ENCODE results near the gene LCE3B. TPM values are rescaled to one million over a fixed set of nuclear protein-coding genes. Genes with fewer than 3 reads are reported as not detected.
"Not testable (repeated sequence)": the region's sequence is repeated elsewhere in the genome, so short reads cannot be mapped to it uniquely, and the experiment has no call there.

LCE3B gene, protein sequence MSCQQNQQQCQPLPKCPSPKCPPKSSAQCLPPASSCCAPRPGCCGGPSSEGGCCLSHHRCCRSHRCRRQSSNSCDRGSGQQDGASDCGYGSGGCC
- not detected for total RNA-seq

DNA sequence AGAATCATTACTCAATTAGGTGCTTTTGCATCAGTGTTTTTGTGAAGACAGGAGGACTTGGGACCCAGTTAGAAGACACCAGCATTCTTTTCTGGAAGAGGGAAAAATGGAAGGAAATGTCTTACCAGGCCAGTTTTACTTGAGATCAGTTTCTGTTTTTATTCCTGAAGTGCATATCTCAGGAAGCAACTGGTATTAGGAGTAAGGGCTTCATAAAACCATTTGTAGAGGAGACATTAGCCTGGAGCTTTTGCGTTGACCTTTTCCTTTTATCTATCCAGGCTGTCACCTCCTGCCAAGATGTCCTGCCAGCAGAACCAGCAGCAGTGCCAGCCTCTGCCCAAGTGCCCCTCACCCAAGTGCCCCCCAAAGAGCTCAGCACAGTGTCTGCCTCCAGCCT lies at the start of gene LCE3B:
LCE3B (plus strand) TSS at position 301 of the 400 bp plus-strand sequence; CDS start at position 301, 0 bp downstream.
- no peak for DNase-seq (ENCODE audit: low spot score in 2 of 2)
- Histone ChIP-seq H3K27me3 (no peaks in the 10 kb centered on the region), H3K27ac (no peak within 1 kb of the TSS), H3K36me3 (no peaks in the 10 kb centered on the region), H3K9me3 (peaks cover 2 to 10% of the 10 kb centered on the region in 2 donors), H3K4me1 (no peaks in the 10 kb centered on the region), H3K4me3 (no peak within 1 kb of the TSS)
- intact Hi-C loops (cut with DNase I; ENCODE audit: low total_unique reads): no loop called here
- TF ChIP-seq, protein P1, sequence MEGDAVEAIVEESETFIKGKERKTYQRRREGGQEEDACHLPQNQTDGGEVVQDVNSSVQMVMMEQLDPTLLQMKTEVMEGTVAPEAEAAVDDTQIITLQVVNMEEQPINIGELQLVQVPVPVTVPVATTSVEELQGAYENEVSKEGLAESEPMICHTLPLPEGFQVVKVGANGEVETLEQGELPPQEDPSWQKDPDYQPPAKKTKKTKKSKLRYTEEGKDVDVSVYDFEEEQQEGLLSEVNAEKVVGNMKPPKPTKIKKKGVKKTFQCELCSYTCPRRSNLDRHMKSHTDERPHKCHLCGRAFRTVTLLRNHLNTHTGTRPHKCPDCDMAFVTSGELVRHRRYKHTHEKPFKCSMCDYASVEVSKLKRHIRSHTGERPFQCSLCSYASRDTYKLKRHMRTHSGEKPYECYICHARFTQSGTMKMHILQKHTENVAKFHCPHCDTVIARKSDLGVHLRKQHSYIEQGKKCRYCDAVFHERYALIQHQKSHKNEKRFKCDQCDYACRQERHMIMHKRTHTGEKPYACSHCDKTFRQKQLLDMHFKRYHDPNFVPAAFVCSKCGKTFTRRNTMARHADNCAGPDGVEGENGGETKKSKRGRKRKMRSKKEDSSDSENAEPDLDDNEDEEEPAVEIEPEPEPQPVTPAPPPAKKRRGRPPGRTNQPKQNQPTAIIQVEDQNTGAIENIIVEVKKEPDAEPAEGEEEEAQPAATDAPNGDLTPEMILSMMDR (IDR thresholded peaks at IDR 0.05): no peak
- TF ChIP-seq POLR2A (IDR thresholded peaks at IDR 0.05): no peak
- TF ChIP-seq POLR2AphosphoS5 (IDR thresholded peaks at IDR 0.05): no peak

DNA sequence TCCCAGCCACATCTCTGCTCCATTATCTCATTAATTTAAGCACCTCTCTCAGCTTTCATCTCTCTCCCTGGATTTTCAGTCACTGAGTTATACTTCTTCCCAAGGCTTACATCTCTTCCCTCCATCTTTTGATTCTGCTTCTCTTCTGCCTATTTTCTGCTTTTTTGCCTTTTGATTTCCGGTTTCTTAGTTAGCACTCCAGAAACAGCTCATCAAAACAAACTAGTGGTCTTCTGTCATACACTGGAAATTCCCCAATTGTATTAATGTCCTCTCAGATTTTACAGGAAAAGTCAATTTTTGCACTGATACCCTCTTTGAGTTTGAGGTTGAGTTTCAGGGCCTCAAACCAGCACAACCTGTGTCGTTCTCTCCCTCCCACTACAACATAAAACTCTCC lies 48.5 kb upstream of the LCE3B start:
- no peak for DNase-seq (ENCODE audit: low spot score in 2 of 2)
- no peak overlapping the region for H3K4me3 ChIP-seq
- H3K9me3 ChIP-seq: peaks cover 3 to 23% of the 10 kb centered on the region in 2 donors
- no peaks in the 10 kb centered on the region for H3K27me3 ChIP-seq
- H3K27ac ChIP-seq: no peak overlapping the region
- no peak for TF ChIP-seq POLR2A (IDR thresholded peaks at IDR 0.05)
- no peaks in the 10 kb centered on the region for H3K4me1 ChIP-seq
- no peaks in the 10 kb centered on the region for H3K36me3 ChIP-seq
- intact Hi-C loops (cut with DNase I; ENCODE audit: low total_unique reads): no loop called here

DNA sequence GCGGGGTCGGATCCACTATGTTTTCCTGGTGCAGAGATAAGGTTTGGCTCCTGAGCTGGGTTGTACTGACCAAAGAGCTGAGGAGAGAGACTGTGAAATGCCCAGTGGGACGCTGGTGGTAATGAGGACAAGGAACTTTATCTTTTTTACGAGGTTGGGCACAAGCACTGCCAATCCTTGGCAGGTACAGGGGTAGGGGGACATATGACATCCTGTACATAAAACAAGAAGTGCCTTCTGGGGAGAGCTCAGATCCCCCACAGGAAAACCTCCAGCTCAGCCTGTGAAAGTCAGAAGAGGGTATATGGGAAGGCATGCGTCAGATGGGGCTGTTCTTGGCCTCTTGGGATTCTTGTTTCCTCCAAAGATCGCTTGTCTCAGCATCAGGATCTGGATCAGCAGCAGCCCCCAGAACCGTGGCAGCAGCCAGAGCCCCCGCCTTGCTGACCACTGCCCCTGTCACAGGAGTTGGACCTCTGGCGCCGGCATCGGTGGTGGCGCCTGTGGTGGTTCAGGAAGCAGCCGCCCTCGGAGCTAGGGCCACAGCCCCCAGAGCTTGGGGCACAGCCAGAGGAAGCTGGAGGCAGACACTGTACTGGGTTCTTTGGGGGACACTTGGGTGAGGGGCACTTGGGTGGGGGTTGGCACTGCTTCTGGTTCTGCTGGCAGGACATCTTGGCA lies 47.9 kb upstream of the LCE3B start:
- Histone ChIP-seq H3K4me3 (no peak overlapping the region), H3K9me3 (peaks cover 3 to 27% of the 10 kb centered on the region in 2 donors), H3K27me3 (no peaks in the 10 kb centered on the region), H3K4me1 (no peaks in the 10 kb centered on the region), H3K27ac (no peak overlapping the region), H3K36me3 (no peaks in the 10 kb centered on the region)
- DNase-seq (ENCODE audit: low spot score in 2 of 2): no peak
- intact Hi-C loops (cut with DNase I; ENCODE audit: low total_unique reads): no loop called here
- TF ChIP-seq POLR2AphosphoS5 (IDR thresholded peaks at IDR 0.05): no peak
- TF ChIP-seq POLR2A (IDR thresholded peaks at IDR 0.05): no peak
- TF ChIP-seq, protein P1 (IDR thresholded peaks at IDR 0.05): no peak

DNA sequence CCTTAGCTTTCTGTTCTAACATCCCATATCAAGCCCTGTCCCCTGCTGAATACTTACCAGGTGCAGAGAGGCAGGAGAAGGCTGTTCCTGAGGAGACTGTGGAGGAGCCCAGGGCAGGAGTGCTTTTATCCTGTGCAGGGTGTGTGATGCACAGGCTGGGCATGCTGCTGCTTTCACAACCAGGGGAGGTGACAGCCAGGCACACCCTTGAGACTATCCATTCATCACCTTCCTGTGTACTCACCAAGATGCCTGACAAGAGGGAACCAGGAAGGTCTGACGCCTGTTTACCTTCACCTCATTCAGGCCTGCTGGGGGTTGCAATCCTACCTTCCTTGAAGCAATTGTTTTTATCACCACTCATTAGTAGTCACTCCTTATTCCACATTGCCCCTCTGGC lies 46.9 kb upstream of the LCE3B start, which contains the start of gene LCE3E:
LCE3E (minus strand) TSS at position 100 of the 400 bp plus-strand sequence. CDS start 572 bp downstream, outside the sequence.
- no peak for DNase-seq (ENCODE audit: low spot score in 2 of 2)
- H3K36me3 ChIP-seq: no peaks in the 10 kb centered on the region
- H3K4me3 ChIP-seq: no peak within 1 kb of the TSS
- peaks cover 3 to 27% of the 10 kb centered on the region in 2 donors for H3K9me3 ChIP-seq
- no peaks in the 10 kb centered on the region for H3K27me3 ChIP-seq
- TF ChIP-seq POLR2AphosphoS5 (IDR thresholded peaks at IDR 0.05): no peak
- no peak for TF ChIP-seq POLR2A (IDR thresholded peaks at IDR 0.05)
- TF ChIP-seq, protein P1 (IDR thresholded peaks at IDR 0.05): no peak
- no peak within 1 kb of the TSS for H3K27ac ChIP-seq
- intact Hi-C loops (cut with DNase I; ENCODE audit: low total_unique reads): no loop called here
- H3K4me1 ChIP-seq: no peaks in the 10 kb centered on the region

DNA sequence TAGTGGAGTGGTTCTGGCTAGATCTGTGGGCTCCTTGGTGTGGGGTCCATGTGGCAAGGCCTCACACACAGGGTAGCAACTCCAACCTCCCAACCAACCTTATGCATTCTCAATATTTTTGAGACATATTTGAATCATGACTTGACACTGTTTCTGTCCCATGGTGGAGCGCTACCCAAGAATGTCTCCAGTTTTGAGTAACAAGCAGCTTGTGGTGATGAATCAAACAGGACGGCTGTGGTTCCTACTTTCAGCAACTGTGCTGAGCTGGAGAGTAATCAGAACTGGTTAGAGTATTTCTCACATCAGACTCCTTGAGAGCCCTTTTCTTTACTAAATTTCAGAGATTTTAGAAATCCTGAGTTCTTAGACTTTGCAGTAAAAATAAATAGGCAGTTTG lies 36.4 kb upstream of the LCE3B start:
- Histone ChIP-seq H3K27me3 (no peaks in the 10 kb centered on the region), H3K4me3 (no peak overlapping the region), H3K27ac (no peak overlapping the region), H3K36me3 (no peaks in the 10 kb centered on the region), H3K9me3 (no peaks in the 10 kb centered on the region), H3K4me1 (no peaks in the 10 kb centered on the region)
- DNase-seq (ENCODE audit: low spot score in 2 of 2): no peak
- TF ChIP-seq POLR2A (IDR thresholded peaks at IDR 0.05): no peak
- TF ChIP-seq, protein P1 (IDR thresholded peaks at IDR 0.05): no peak
- no peak for TF ChIP-seq POLR2AphosphoS5 (IDR thresholded peaks at IDR 0.05)
- intact Hi-C loops (cut with DNase I; ENCODE audit: low total_unique reads): no loop called here

DNA sequence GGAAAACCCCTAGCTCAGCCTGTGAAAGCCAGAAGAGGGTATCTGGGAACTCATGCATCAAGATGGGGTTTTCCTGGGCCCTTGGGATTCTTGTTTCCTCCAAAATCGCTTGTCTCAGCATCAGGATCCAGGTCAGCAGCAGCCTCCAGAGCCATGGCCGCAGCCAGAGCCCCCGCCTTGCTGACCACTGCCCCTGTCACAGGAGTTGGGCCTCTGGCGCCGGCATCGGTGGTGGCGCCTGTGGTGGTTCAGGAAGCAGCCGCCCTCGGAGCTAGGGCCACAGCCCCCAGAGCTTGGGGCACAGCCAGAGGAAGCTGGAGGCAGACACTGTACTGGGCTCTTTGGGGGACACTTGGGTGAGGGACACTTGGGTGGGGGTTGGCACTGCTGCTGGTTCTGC lies 34.1 kb upstream of the LCE3B start:
- H3K27me3 ChIP-seq; H3K27ac ChIP-seq; DNase-seq (ENCODE audit: low spot score in 2 of 2); H3K4me1 ChIP-seq; H3K9me3 ChIP-seq; H3K4me3 ChIP-seq; intact Hi-C loops (cut with DNase I; ENCODE audit: low total_unique reads); H3K36me3 ChIP-seq: not testable (repeated sequence)
